KBM-7 (cell line): Measurements from ENCODE around the gene GJB4.

Experiments
- DNase-seq: peaks from one replicate; pipeline ENCODE4 v3.0.0-alpha.2; 2015
- in situ Hi-C: fragments of 300-500 bp; cut with MboI; formaldehyde crosslinking; loops from 2 replicates; pipeline ENCODE4 v1.14.3; 2020; ENCODE audit warnings: low sequenced_read_pairs, low pct_unique_long_range_greater_than_20kb, mixed read lengths

The GJB4 gene

GRCh38 chr1:34745666-34746065 lies 13.9 kb upstream of the GJB4 start:
- in situ Hi-C loops: no loop called here
- no peak for DNase-seq

DNA sequence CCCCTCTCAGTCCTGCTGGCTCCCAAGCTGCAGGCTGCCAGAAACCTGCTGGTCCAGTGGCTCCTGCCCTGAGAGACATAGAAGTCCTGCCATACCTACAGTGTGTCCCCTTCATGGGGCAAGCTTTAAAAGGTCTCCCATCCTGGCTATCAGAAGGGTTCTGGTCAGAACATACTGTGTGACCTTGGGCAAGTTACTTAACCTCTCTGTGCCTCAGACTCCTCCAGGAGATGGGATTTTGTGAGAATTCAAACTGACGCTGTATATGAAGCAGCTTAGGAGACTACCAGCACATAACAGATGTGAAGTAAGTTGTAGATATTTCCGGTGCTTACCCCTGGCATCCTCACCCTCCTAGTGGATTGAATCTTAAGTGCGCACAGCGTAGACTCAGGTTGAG lies 13.4 kb upstream of the GJB4 start:
- in situ Hi-C loops: no loop called here
- DNase-seq: no peak

GRCh38 chr1:34746785-34747637 lies 12.5 kb upstream of the GJB4 start:
- no peak for DNase-seq
- in situ Hi-C loops: no loop called here

GRCh38 chr1:34747638-34747941 lies 11.9 kb upstream of the GJB4 start:
- DNase-seq: no peak
- in situ Hi-C loops: no loop called here

DNA sequence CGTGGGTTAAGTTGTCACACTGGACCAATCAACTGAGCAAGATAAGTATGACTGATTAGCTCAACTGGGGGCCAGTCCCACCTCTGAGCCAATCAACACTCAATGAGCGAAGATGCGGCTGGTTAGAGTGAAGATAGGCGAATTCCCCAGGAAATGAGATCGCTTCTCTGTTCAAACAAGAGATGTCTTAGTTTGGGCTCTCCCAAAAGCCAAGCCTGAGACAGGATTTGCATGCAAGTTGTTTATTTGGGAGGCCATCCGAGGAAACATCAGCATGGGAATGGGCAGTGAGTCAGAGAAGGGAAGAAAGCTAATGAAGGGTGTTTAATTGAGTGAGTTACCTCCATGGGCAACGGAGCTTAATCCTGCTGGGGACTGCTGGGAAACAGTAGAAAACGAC lies 9.5 kb upstream of the GJB4 start:
- in situ Hi-C loops: no loop called here

GRCh38 chr1:34750610-34751009 lies 8.9 kb upstream of the GJB4 start:
- in situ Hi-C loops: no loop called here
- DNase-seq: no peak

More for the DNA sequence above, 9.5 kb upstream of the GJB4 start:
- DNase-seq: no peak

- in situ Hi-C loops: no loop called here
- no peak for DNase-seq
Observed at GRCh38 chr1:34753163-34753562, 6.4 kb upstream of the GJB4 start.

DNA sequence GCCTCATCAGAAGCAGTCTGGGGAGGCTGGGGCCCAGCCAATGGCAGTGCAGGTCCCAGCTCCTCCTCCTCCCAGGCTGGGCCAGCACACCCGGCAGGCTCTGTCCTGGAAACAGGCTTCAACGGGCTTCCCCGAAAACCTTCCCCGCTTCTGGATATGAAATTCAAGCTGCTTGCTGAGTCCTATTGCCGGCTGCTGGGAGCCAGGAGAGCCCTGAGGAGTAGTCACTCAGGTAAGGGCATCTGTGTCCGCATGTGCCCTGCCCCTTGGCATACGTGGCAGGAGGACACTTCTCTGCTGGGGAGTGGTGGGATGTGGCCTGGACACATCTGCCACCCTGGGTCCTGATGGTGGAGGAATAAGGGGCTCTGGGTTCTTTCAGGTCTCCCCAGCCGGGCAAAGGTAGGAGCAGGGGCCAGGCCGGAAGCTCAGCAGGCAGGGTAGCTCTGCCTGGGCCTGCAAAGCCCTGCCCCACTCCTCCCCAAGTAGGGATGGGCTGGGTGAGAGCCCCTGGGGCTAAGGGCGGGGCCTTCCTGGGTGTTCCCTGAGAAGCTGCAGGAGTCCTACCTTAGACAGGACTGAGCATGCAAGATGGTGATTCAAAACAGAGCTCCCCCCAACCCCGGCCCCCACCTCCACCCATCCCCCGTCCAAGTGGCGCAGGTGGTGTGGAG lies 4.4 kb upstream of the GJB4 start, which contains the start of gene GJB5:
Gene GJB5 (plus strand): TSS at position 84 of the 674 bp plus-strand sequence. CDS start 2,284 bp downstream, outside the sequence.
- in situ Hi-C loops: no loop called here

DNA sequence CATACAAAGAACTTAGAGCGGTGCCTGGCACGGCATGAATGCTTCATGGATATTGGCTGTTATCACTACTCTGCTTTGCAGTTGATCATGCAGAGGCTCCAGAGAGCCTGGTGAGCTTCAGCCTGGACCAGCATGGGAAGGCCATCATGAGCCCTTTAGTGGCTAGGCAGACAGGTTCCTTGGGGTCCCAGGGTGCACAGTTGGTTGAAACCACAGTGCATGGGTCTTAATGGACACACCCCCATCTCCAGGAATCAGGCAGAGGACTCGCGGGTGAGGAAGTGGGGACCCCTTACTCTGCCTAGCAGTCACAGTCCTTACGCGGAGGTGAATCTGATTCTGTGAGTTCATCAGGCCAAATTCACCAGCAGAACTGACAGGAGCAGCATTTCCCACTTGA lies 3.6 kb upstream of the GJB4 start:
- no peak for DNase-seq
- in situ Hi-C loops: no loop called here

More for the DNA sequence above, 4.4 kb upstream of the GJB4 start, which contains the start of gene GJB5:
- no peak for DNase-seq

- no peak for DNase-seq
- in situ Hi-C loops: no loop called here
Observed at GRCh38 chr1:34757386-34757785, 2.2 kb upstream of the GJB4 start.

GRCh38 chr1:34758751-34759150 lies 789 bp upstream of the GJB4 start:
- in situ Hi-C loops: no loop called here
- DNase-seq: no peak

- in situ Hi-C loops: no loop called here
- DNase-seq: no peak
Observed at GRCh38 chr1:34761176-34761761, 1.7 kb downstream of the GJB4 start.

- in situ Hi-C loops: no loop called here
- DNase-seq: no peak
Observed at GRCh38 chr1:34761776-34762307, 2.3 kb downstream of the GJB4 start.

GRCh38 chr1:34762474-34763141 lies 3.1 kb downstream of the GJB4 start:
- in situ Hi-C loops: no loop called here
- no peak for DNase-seq

DNA sequence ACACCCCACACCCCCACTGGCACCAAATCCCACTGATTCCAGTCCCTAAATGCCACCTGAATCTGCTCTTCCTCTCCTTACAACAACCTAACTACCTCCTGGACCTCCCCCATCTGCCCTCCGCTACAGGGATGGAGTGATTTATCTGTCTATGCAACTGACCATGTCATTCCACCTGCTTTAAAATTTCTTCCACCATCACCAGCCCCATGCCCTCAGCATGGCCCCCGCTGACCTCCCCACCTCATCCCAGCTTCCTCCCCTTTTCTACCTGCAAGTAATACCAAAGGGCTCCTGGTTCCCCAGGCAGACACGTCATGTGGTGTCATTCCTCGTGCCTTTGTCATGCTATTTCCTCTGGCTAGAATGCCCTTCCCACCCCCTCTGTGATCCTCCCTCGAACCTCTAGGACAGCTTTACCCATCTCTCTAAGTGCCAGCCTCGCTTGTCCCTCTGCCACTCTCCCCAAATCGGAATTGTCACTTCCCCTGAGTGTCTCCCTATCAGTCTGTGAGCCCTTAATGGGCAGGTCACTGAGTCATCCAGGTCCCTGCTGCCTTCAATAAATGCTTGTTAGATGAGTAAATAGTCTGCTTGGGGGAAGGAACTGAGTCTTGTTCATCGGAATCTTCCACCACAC lies 3.7 kb downstream of the GJB4 start:
- in situ Hi-C loops: no loop called here
- no peak for DNase-seq

- in situ Hi-C loops: no loop called here
- no peak for DNase-seq
Observed at GRCh38 chr1:34768856-34769255, 9.3 kb downstream of the GJB4 start.

GRCh38 chr1:34770891-34771504 lies 11.5 kb downstream of the GJB4 start:
- in situ Hi-C loops: no loop called here

GRCh38 chr1:34771573-34772371 lies 12.2 kb downstream of the GJB4 start:
- DNase-seq: no peak
- in situ Hi-C loops: no loop called here

More at GRCh38 chr1:34770891-34771504, 11.5 kb downstream of the GJB4 start:
- DNase-seq: no peak
